Peyer's patch (tissue), 4 donors: ENCODE data around the gene TRIM13.

Experiments
- POLR2A ChIP-seq, 2 donors: fragments of 450-650 bp; IDR thresholded peaks; one replicate each; pipeline ENCODE4 v1.5.1; 2017; ENCODE audit warnings: antibody characterized with exemption in 2 of 2, mild to moderate bottlenecking in 2 of 2, moderate library complexity in 2 of 2
- TF ChIP-seq, protein P1 (sequence below), 6 experiments: fragments of 450-650 bp in 4 of 6; fragments of 200-600 bp in 2 of 6; sonication (generic) in 1 of 6; IDR thresholded peaks; one replicate each; pipeline ENCODE4 v1.5.1; 2017 to 2019; ENCODE audit warnings: antibody characterized with exemption in 6 of 6, mild to moderate bottlenecking in 3 of 6, moderate library complexity in 1 of 6

DNA sequence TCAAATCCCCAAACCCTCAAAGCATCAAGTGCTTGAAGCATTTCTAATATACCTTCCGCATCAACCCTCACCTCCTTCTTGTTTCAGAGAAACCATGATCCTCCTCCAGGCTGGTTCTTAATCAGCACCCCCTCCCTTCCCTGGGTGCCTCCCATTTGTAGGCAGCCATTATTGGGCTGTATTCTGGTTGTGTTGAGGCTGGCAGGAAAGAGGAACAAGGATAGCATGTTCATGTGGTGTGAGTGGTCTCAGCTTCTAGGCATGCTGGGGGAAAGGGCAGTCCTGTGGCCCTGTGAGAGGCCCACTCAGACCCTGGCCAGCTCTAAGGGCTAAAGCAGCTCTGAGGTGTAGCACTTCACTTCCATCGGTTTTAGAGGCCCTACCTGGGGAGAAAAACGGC lies 18.9 kb upstream of the TRIM13 start:
- TF ChIP-seq, protein P1, sequence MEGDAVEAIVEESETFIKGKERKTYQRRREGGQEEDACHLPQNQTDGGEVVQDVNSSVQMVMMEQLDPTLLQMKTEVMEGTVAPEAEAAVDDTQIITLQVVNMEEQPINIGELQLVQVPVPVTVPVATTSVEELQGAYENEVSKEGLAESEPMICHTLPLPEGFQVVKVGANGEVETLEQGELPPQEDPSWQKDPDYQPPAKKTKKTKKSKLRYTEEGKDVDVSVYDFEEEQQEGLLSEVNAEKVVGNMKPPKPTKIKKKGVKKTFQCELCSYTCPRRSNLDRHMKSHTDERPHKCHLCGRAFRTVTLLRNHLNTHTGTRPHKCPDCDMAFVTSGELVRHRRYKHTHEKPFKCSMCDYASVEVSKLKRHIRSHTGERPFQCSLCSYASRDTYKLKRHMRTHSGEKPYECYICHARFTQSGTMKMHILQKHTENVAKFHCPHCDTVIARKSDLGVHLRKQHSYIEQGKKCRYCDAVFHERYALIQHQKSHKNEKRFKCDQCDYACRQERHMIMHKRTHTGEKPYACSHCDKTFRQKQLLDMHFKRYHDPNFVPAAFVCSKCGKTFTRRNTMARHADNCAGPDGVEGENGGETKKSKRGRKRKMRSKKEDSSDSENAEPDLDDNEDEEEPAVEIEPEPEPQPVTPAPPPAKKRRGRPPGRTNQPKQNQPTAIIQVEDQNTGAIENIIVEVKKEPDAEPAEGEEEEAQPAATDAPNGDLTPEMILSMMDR (IDR thresholded peaks at IDR 0.05): no peak
- no peak for TF ChIP-seq POLR2A (IDR thresholded peaks at IDR 0.05)
